ENCODE measurements around the gene MICAL3.
"Not testable (repeated sequence)": the region's sequence is repeated elsewhere in the genome, so short reads cannot be mapped to it uniquely, and the experiment has no call there.

MICAL3 gene

DNA sequence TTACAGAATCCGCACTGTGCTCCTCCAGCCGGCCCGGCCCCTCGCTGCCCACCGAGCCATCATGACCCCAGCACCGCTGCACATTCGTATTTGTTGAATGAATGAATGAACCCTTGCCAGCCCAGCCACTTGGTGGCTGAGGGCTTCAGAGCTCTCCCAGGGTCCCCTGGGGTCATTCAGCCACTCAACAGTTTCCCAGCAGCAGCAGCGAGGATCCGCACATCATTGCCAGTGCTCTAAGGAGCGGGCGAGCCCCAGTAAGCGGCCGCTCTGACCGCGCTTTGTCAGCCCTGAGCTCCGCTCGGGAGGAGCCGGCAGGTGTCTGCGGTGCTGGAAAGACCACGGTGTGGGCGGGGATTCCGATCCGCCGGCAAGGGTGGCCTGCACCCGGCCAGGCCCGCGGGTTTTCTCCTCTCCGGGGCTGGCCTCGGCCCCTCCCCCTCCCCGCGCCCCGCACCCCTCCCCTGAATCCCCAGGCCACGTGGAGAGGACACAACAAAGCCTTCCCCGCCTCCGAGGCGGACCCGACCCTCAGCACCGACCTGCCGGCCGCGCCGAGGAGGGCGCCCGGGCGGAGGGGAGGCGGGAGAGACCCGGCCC lies 250.7 kb downstream of the MICAL3 start:
- peaks cover 16% of the 10 kb centered on the region for H3K36me3 Mint-ChIP-seq (ENCODE audit: low read depth)
- peaks cover 40% of the 10 kb centered on the region for H3K4me1 Mint-ChIP-seq (ENCODE audit: low read depth)
- H3K27ac Mint-ChIP-seq, result peak overlapping the region; percentile 45
- peaks cover 25% of the 10 kb centered on the region for H3K27me3 Mint-ChIP-seq (ENCODE audit: low read depth)
- peak overlapping the region; percentile 88 for H3K4me3 Mint-ChIP-seq
- H3K9me3 Mint-ChIP-seq, result no peaks in the 10 kb centered on the region
- DNase-seq (ENCODE audit: low spot score), result peak; percentile 69

DNA sequence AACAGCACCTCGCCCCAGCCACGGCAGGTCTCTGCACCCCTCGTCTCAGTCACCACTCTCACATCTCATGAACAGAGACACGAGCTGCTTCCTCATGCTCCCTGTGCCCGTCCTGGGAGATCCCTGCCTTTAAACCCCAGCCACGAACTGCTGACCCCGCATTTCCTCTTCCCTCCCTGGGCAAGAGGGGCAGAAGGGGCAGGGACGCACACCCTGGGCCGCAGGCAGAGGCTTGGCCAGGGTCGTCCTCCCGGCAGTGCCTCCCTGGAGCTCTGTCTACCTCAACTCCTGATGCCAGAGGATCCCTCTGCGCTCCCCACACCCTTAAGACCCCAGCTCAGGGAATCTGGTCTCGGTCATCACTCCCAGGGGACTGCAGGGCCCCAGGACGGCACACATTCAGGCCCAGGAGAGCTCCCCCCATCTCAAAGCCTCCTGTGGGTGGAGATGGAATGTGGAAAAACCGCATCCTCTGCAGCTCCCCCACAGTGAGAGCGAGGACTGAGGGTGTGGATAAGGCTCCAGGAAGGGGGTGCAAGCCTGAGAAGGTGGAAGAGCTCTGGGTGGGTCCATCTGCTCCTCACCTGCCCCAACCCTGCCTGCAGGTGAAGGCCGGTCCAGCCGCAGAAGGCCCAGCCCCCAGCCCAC lies 251.3 kb downstream of the MICAL3 start:
- DNase-seq (ENCODE audit: low spot score), result no peak
- Mint-ChIP-seq H3K27me3 (ENCODE audit: low read depth) (peaks cover 26% of the 10 kb centered on the region), H3K9me3 (no peaks in the 10 kb centered on the region), H3K27ac (peak overlapping the region; percentile 45), H3K4me1 (ENCODE audit: low read depth) (peaks cover 40% of the 10 kb centered on the region), H3K4me3 (peak overlapping the region; percentile 88), H3K36me3 (ENCODE audit: low read depth) (peaks cover 15% of the 10 kb centered on the region)

GRCh38 chr22:17772249-17772957 lies 252.0 kb downstream of the MICAL3 start:
- Mint-ChIP-seq H3K27ac (no peak overlapping the region), H3K27me3 (ENCODE audit: low read depth) (peaks cover 32% of the 10 kb centered on the region), H3K4me3 (peak overlapping the region; percentile 88), H3K4me1 (ENCODE audit: low read depth) (peaks cover 42% of the 10 kb centered on the region), H3K36me3 (ENCODE audit: low read depth) (peaks cover 10% of the 10 kb centered on the region), H3K9me3 (no peaks in the 10 kb centered on the region)
- no peak for DNase-seq (ENCODE audit: low spot score)

- Mint-ChIP-seq H3K4me1 (ENCODE audit: low read depth) (peaks cover 34% of the 10 kb centered on the region), H3K9me3 (no peaks in the 10 kb centered on the region), H3K27ac (no peak overlapping the region), H3K36me3 (ENCODE audit: low read depth) (peaks cover 10% of the 10 kb centered on the region), H3K4me3 (no peak overlapping the region), H3K27me3 (ENCODE audit: low read depth) (peaks cover 33% of the 10 kb centered on the region)
- DNase-seq (ENCODE audit: low spot score), result no peak
Measured at GRCh38 chr22:17770180-17771077, 253.9 kb downstream of the MICAL3 start.

- no peaks in the 10 kb centered on the region for H3K9me3 Mint-ChIP-seq
- no peak overlapping the region for H3K27ac Mint-ChIP-seq
- peaks cover 29% of the 10 kb centered on the region for H3K4me1 Mint-ChIP-seq (ENCODE audit: low read depth)
- peaks cover 34% of the 10 kb centered on the region for H3K27me3 Mint-ChIP-seq (ENCODE audit: low read depth)
- no peak overlapping the region for H3K4me3 Mint-ChIP-seq
- H3K36me3 Mint-ChIP-seq (ENCODE audit: low read depth), result peaks cover 10% of the 10 kb centered on the region
- no peak for DNase-seq (ENCODE audit: low spot score)
Measured at GRCh38 chr22:17769716-17770082, 254.7 kb downstream of the MICAL3 start.

DNA sequence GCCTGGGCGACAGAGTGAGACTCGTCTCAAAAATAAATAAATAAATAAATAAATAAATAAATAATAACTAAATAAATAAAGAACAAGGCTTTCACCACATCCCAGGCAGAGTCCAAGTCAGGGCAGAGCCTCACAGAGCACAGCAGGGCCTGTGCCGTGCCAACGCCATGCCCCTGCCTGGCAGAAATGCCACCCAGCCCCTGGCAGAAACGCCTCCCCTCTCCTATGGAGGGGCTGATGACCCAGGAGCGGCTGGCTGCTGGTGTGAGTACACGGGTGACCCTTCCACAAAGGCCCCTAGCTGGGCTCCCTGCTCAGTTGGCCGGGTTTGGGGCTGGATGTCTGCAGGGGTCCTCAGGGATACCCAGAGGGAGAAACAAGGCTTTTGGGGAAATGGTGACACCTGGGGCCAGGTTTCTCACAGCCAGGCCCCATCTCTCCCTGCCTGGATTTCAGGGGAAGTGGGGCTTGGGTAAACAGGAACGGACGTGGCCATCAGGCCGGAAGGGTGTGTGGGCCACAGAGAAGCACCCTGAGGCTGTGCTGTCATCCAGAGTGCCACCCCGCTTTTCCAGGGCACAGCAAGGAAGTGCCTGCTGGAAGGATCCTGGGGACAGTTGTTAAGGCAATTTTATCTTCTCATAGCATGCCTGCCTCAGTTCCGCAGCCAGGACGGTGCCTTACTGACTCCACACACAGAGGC lies 255.2 kb downstream of the MICAL3 start:
- Mint-ChIP-seq H3K27ac (no peak overlapping the region), H3K36me3 (ENCODE audit: low read depth) (peaks cover 10% of the 10 kb centered on the region), H3K27me3 (ENCODE audit: low read depth) (peaks cover 40% of the 10 kb centered on the region), H3K9me3 (no peaks in the 10 kb centered on the region), H3K4me3 (no peak overlapping the region), H3K4me1 (ENCODE audit: low read depth) (peaks cover 30% of the 10 kb centered on the region)
- no peak for DNase-seq (ENCODE audit: low spot score)

DNA sequence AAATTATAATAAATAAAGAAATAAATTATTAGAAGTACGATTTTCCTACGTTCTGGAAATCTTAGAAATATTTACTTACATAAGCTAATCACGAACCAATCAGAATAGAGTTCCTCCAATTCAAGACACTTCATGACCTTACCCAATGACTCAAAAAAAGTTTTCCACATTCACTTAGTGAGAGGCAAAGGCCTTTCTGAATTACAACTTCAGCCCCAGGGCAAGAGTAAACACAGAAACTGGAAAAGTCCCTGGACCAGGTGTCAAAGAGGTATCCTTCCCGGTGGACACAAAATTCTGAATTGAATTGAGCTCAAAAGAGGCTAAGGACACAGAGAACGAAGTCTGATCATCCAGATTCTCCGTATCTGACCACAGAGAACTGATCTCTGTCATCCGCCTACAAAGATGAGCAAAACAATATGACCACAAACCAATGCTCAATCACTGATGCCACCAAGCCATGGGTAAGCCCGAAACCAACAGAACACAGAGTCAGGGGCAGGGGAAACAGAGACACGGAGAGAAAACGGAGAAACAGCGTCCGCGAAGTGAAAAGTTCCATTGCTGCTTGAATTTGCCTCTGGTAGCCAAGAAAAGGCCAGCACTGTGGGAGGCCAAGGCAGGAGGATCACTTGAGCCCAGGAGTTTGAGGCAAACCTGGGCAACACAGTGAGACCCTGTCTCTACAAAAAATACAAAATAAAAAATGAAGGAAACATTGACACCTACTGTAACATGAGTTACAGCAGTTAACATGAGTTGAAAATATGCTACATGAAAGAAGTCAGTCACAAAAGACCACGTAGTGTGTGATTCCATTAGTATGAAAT lies 256.9 kb downstream of the MICAL3 start:
- no peaks in the 10 kb centered on the region for H3K9me3 Mint-ChIP-seq
- H3K4me1 Mint-ChIP-seq (ENCODE audit: low read depth), result peaks cover 19% of the 10 kb centered on the region
- peak; percentile 78 for DNase-seq (ENCODE audit: low spot score)
- peaks cover 5% of the 10 kb centered on the region for H3K36me3 Mint-ChIP-seq (ENCODE audit: low read depth)
- peak overlapping the region; percentile 49 for H3K27ac Mint-ChIP-seq
- peak overlapping the region; percentile 52 for H3K4me3 Mint-ChIP-seq
- peaks cover 33% of the 10 kb centered on the region for H3K27me3 Mint-ChIP-seq (ENCODE audit: low read depth)

DNA sequence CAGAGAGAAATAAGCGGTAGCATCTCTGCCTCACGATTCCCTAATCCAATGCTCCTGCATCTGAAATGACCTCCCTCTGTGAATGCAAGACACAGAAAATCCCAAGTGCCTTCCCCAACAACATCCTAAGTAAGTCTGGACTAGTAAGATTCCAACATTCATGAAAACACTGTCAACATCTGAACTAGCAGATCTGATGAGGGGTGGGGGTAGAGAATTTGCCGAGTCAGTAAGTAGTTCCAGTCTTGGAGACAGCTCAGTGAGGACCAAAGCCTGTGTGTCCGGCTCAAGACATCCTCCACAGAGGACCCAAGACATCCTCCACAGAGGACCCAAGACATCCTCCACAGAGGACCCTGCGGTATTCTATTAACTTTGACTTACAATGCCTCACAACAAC lies 259.5 kb downstream of the MICAL3 start:
- peaks cover 13% of the 10 kb centered on the region for H3K4me1 Mint-ChIP-seq (ENCODE audit: low read depth)
- H3K9me3 Mint-ChIP-seq; H3K27ac Mint-ChIP-seq; DNase-seq (ENCODE audit: low spot score); H3K36me3 Mint-ChIP-seq (ENCODE audit: low read depth); H3K4me3 Mint-ChIP-seq: not testable (repeated sequence)
- peaks cover 31% of the 10 kb centered on the region for H3K27me3 Mint-ChIP-seq (ENCODE audit: low read depth)

- H3K9me3 Mint-ChIP-seq, result no peaks in the 10 kb centered on the region
- peaks cover 31% of the 10 kb centered on the region for H3K27me3 Mint-ChIP-seq (ENCODE audit: low read depth)
- DNase-seq (ENCODE audit: low spot score), result no peak
- H3K36me3 Mint-ChIP-seq (ENCODE audit: low read depth), result no peaks in the 10 kb centered on the region
- no peak overlapping the region for H3K27ac Mint-ChIP-seq
- no peak overlapping the region for H3K4me3 Mint-ChIP-seq
- H3K4me1 Mint-ChIP-seq (ENCODE audit: low read depth), result peaks cover 13% of the 10 kb centered on the region
Measured at GRCh38 chr22:17764036-17764435, 260.3 kb downstream of the MICAL3 start.

DNA sequence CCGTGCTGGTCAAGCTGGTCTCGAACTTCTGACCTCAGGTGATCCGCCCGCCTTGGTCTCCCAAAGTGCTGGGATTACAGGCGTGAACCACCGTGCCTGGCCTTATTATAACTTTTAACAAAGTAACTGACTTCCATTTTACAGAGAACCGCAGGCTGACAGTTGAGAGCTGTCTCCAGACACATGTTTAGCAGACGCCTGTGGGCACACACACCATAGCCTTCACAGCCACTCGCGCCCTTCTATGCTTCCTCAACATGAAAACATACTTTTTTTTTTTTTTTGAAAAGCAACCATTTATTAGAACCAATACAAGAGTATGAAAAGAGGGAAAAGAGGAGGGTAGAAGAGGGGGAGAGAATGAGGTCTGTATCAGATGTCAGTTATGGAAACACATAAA lies 260.9 kb downstream of the MICAL3 start:
- not testable (repeated sequence) for H3K27ac Mint-ChIP-seq; H3K36me3 Mint-ChIP-seq (ENCODE audit: low read depth); H3K4me3 Mint-ChIP-seq; DNase-seq (ENCODE audit: low spot score); H3K9me3 Mint-ChIP-seq
- Mint-ChIP-seq H3K27me3 (ENCODE audit: low read depth) (peaks cover 32% of the 10 kb centered on the region), H3K4me1 (ENCODE audit: low read depth) (peaks cover 13% of the 10 kb centered on the region)

DNA sequence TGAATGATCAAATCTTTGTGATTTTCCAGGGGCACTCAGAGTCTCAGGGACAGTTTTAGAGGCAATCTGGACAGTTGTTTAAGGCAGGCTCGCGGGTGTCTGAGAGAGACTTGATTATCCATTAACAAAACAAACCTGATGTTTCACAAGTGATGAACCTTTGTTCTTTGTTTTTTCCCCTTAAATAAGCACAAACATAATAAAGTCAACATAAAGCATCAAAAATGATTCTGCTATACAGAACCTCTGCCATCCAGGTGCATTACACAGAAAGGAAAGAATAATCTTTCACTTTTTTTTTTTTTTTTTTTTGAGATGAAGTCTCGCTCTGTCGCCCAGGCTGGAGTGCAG lies 263.2 kb downstream of the MICAL3 start:
- peaks cover 4% of the 10 kb centered on the region for H3K4me1 Mint-ChIP-seq (ENCODE audit: low read depth)
- H3K9me3 Mint-ChIP-seq, result no peaks in the 10 kb centered on the region
- peaks cover 25% of the 10 kb centered on the region for H3K27me3 Mint-ChIP-seq (ENCODE audit: low read depth)
- no peak for DNase-seq (ENCODE audit: low spot score)
- H3K27ac Mint-ChIP-seq, result no peak overlapping the region
- no peaks in the 10 kb centered on the region for H3K36me3 Mint-ChIP-seq (ENCODE audit: low read depth)
- H3K4me3 Mint-ChIP-seq, result no peak overlapping the region

DNA sequence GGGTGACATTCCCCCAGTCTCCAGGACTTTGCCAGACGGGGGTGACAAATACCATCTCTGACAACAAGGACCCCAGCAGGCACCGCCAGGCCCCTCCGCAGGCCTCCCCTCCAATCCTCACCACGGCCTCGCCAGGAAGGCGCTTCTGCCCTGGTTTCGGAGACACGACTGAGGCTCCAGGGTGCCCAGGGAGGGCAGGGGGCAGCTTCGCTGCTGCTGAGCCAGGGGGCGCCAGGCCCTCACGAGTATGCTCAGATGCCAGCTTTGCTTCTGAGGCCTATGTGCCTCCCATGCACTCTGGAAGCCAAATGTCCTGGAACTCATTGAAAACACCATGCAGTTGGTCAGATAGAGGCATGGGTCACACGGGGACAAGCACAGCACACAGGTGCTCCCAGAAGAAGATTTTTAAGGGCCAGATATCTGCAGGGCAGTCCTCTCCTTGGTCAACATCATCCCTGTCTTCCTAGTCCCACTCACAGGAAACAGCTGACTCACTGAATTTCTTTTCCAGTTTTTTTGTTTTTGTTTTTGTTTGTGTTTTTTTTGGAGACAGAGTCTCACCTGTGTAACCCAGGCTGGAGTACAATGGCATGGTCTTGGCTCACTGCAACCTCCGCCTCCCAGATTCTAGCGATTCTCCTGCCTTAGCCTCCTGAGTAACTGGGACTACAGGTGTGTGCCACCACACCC lies 270.0 kb downstream of the MICAL3 start:
- Mint-ChIP-seq H3K36me3 (ENCODE audit: low read depth) (no peaks in the 10 kb centered on the region), H3K4me3 (no peak overlapping the region), H3K27me3 (ENCODE audit: low read depth) (peaks cover 3% of the 10 kb centered on the region), H3K27ac (no peak overlapping the region), H3K9me3 (no peaks in the 10 kb centered on the region), H3K4me1 (ENCODE audit: low read depth) (no peaks in the 10 kb centered on the region)
- no peak for DNase-seq (ENCODE audit: low spot score)

Measured in T-helper 2 cell treated with Interferon-gamma antibody and Interleukin-4, amounts not matched to agents 5 μg/mL and 100 μg/mL, for 36 hours (primary cell).